Left ventricle myocardium inferior (tissue), 1 donor: Measurements from ENCODE around the gene ZMIZ1. TPM values are rescaled to one million over a fixed set of nuclear protein-coding genes. Genes with fewer than 3 reads are reported as not detected.

Experiments used
- DNase-seq: peaks from one replicate; pipeline ENCODE4 v3.0.0-alpha.2; 2020
- H3K27ac ChIP-seq: fragments of 200-600 bp; replicated peaks from 2 replicates; pipeline ENCODE4 v1.8.0; 2021
- H3K27me3 ChIP-seq: fragments of 200-600 bp; 2 replicates; pipeline ENCODE4 v1.8.0; 2021; ENCODE audit warnings: low read depth
- H3K36me3 ChIP-seq: fragments of 200-600 bp; 2 replicates; pipeline ENCODE4 v1.8.0; 2021
- H3K4me1 ChIP-seq: fragments of 200-600 bp; 2 replicates; pipeline ENCODE4 v1.8.0; 2021
- H3K4me3 ChIP-seq: fragments of 200-600 bp; 2 replicates; pipeline ENCODE4 v1.8.0; 2021; ENCODE audit warnings: mild to moderate bottlenecking, moderate library complexity
- H3K9me3 ChIP-seq: fragments of 200-600 bp; replicated peaks from 2 replicates; pipeline ENCODE4 v1.8.0; 2021
- CTCF ChIP-seq: fragments of 200-600 bp; IDR thresholded peaks from 2 replicates; pipeline ENCODE4 v1.8.0; 2021; ENCODE audit warnings: antibody characterized with exemption, mild to moderate bottlenecking, borderline replicate concordance
- intact Hi-C: fragments of 100-400 bp; cut with micrococcal nuclease; formaldehyde crosslinking; loops from one replicate; pipeline ENCODE4 v1.11.0; 2022
- total RNA-seq: library from RNA; stranded (reverse); fragmentation: NEBNext Ultra II Directional; extraction: Animal tissue kit (Norgen Biotek cat#: 25700); gene quantifications from one replicate; pipeline ENCODE4 v1.2.1, GENCODE V29; 2021
- donor health status: DM: no; HTN: yes; CAD: no; lungs with severe emphysema.

The ZMIZ1 gene
- total RNA-seq, 1 donor from 2014 or later = 55.9 TPM

- H3K27me3 ChIP-seq = no peaks in the 10 kb centered on the region
- no peak overlapping the region for H3K27ac ChIP-seq
- TF ChIP-seq CTCF = no peak
- H3K4me3 ChIP-seq = no peak overlapping the region
- intact Hi-C loops = no loop called here
- no peaks in the 10 kb centered on the region for H3K9me3 ChIP-seq
- peaks cover 94% of the 10 kb centered on the region for H3K36me3 ChIP-seq
- no peak for DNase-seq
- H3K4me1 ChIP-seq = peaks cover 23% of the 10 kb centered on the region
These were observed 139.7 kb downstream of the ZMIZ1 start for GRCh38 chr10:79208251-79208983.

- Histone ChIP-seq H3K27me3 (no peaks in the 10 kb centered on the region), H3K9me3 (no peaks in the 10 kb centered on the region), H3K27ac (no peak overlapping the region), H3K4me1 (peaks cover 14% of the 10 kb centered on the region), H3K4me3 (no peak overlapping the region), H3K36me3 (peaks cover 95% of the 10 kb centered on the region)
- DNase-seq = no peak
- intact Hi-C loops = no loop called here
- no peak for TF ChIP-seq CTCF
These were observed 140.6 kb downstream of the ZMIZ1 start for GRCh38 chr10:79209340-79209739.

- H3K4me3 ChIP-seq = no peak overlapping the region
- H3K9me3 ChIP-seq = no peaks in the 10 kb centered on the region
- no peak for DNase-seq
- intact Hi-C loops = no loop called here
- TF ChIP-seq CTCF = no peak
- H3K27me3 ChIP-seq = no peaks in the 10 kb centered on the region
- peak overlapping the region; percentile 2 for H3K27ac ChIP-seq
- H3K36me3 ChIP-seq = peaks cover 95% of the 10 kb centered on the region
- H3K4me1 ChIP-seq = peaks cover 13% of the 10 kb centered on the region
These were observed 141.1 kb downstream of the ZMIZ1 start for GRCh38 chr10:79209831-79210230.

GRCh38 chr10:79210672-79211071 lies 141.9 kb downstream of the ZMIZ1 start:
- H3K4me3 ChIP-seq = no peak overlapping the region
- intact Hi-C loops = no loop called here
- peaks cover 95% of the 10 kb centered on the region for H3K36me3 ChIP-seq
- TF ChIP-seq CTCF = no peak
- no peaks in the 10 kb centered on the region for H3K27me3 ChIP-seq
- H3K9me3 ChIP-seq = no peaks in the 10 kb centered on the region
- no peak overlapping the region for H3K27ac ChIP-seq
- H3K4me1 ChIP-seq = peaks cover 10% of the 10 kb centered on the region
- no peak for DNase-seq

GRCh38 chr10:79211616-79212015 lies 142.8 kb downstream of the ZMIZ1 start:
- Histone ChIP-seq H3K9me3 (no peaks in the 10 kb centered on the region), H3K27me3 (no peaks in the 10 kb centered on the region), H3K36me3 (peaks cover 95% of the 10 kb centered on the region), H3K27ac (no peak overlapping the region), H3K4me1 (peaks cover 2% of the 10 kb centered on the region), H3K4me3 (no peak overlapping the region)
- intact Hi-C loops = no loop called here
- TF ChIP-seq CTCF = no peak
- DNase-seq = no peak
